Panc1 (cell line): Measurements from ENCODE around the gene ATP10D. TPM values are rescaled to one million over a fixed set of nuclear protein-coding genes. Genes with fewer than 3 reads are reported as not detected.

ENCODE experiments used
- ATAC-seq: fragments of 200-7000 bp; cut with Tn5 transposase; 2 replicates; pipeline ENCODE4 v1.9.1; 2020; ENCODE audit warnings: mild to moderate bottlenecking, moderate library complexity
- BruUV-seq: library from RNA; stranded (reverse); fragments of 400-500 nt; replicated peaks from 2 replicates; lab custom pipeline; 2021; lab: Mats Ljungman, UMichigan
- CTCF ChIA-PET: fragments of 300-600 bp; sonication (Branson Sonifier 250); formaldehyde crosslinking; loops from one replicate; lab custom pipeline; 2022; ENCODE audit warnings: antibody characterized with exemption; lab: Charles Lee
- POLR2A ChIA-PET: fragments of 300-600 bp; sonication (Branson Sonifier 250); formaldehyde crosslinking; loops from one replicate; lab custom pipeline; 2022; ENCODE audit warnings: antibody characterized with exemption; lab: Charles Lee
- DNase-seq: peaks from one replicate; pipeline ENCODE4 v3.0.0-alpha.2; 2010; ENCODE audit warnings: low read depth, low spot score
- H3K27ac ChIP-seq: 2 replicates; pipeline ENCODE4 v1.5.1; 2011; ENCODE audit warnings: mild to moderate bottlenecking, low read length, inconsistent platforms
- H3K27me3 ChIP-seq: fragments of 200-500 bp; sonication (Bioruptor generic); 2 replicates; pipeline ENCODE4 v1.6.0; 2014; ENCODE audit warnings: low read length, inconsistent platforms; ENCODE audit not compliant: control insufficient read depth, insufficient read depth
- H3K36me3 ChIP-seq: fragments of 200-500 bp; sonication (Bioruptor generic); 2 replicates; pipeline ENCODE4 v1.5.1; 2014; ENCODE audit warnings: inconsistent platforms, mild to moderate bottlenecking, low read length, moderate library complexity; ENCODE audit not compliant: control insufficient read depth, insufficient read depth
- H3K4me1 ChIP-seq: 2 replicates; pipeline ENCODE4 v1.5.1; 2011; ENCODE audit warnings: inconsistent platforms, mild to moderate bottlenecking, low read length, moderate library complexity; ENCODE audit not compliant: control insufficient read depth, insufficient read depth
- H3K4me3 ChIP-seq, 2 experiments: 2 replicates each; pipeline ENCODE4 v1.5.1; 2011 to 2012; ENCODE audit warnings: low read depth in 2 of 2, low read length in 2 of 2, mild to moderate bottlenecking in 2 of 2, inconsistent platforms in 1 of 2, moderate library complexity in 1 of 2
- H3K9me3 ChIP-seq: fragments of 200-500 bp; sonication (Bioruptor generic); 2 replicates; pipeline ENCODE4 v1.5.1; 2014; ENCODE audit warnings: low read depth, mild to moderate bottlenecking, inconsistent platforms, low read length, moderate library complexity; ENCODE audit not compliant: control insufficient read depth, insufficient read depth
- CTCF ChIP-seq: fragments of 450-650 bp; IDR thresholded peaks from 2 replicates; pipeline ENCODE4 v1.5.1; 2017; ENCODE audit warnings: mild to moderate bottlenecking
- POLR2AphosphoS5 ChIP-seq: IDR thresholded peaks from 2 replicates; pipeline ENCODE4 v1.6.1; 2012; ENCODE audit warnings: mild to moderate bottlenecking, low read depth, low read length, moderate library complexity
- REST ChIP-seq, 2 experiments: IDR thresholded peaks; 2 replicates each; pipeline ENCODE4 v1.6.1; 2011 to 2012; ENCODE audit warnings: low read depth in 2 of 2, control low read depth in 1 of 2, low read length in 1 of 2, mild to moderate bottlenecking in 1 of 2, moderate library complexity in 1 of 2; ENCODE audit not compliant: insufficient read depth in 1 of 2
- SIN3A ChIP-seq: IDR thresholded peaks from 2 replicates; pipeline ENCODE4 v1.6.1; 2012; ENCODE audit warnings: low read depth, mild to moderate bottlenecking, low read length, moderate library complexity, borderline replicate concordance; ENCODE audit not compliant: insufficient read depth
- TCF7L2 ChIP-seq: IDR thresholded peaks from 2 replicates; pipeline ENCODE4 v1.6.1; 2011; ENCODE audit warnings: mild to moderate bottlenecking, low read depth, low read length, inconsistent platforms
- in situ Hi-C: cut with HindIII; loops from 2 replicates; pipeline ENCODE4 v1.10.0; 2016; ENCODE audit warnings: low sequenced_read_pairs, low pct_unique_long_range_greater_than_20kb
- intact Hi-C: fragments of 100-400 bp; cut with micrococcal nuclease; formaldehyde crosslinking; loops from one replicate; pipeline ENCODE4 v1.10.0; 2022; ENCODE audit not compliant: unreplicated experiment
- total RNA-seq: library from RNA; stranded (reverse); gene quantifications from one replicate; pipeline ENCODE4 v1.2.1, GENCODE V29; 2021; ENCODE audit not compliant: unreplicated experiment

ATP10D gene
- total RNA-seq, 1 experiment from 2014 or later = 13.9 TPM

GRCh38 chr4:47561331-47561730 lies 76.3 kb downstream of the ATP10D start:
- Histone ChIP-seq H3K36me3 (no peaks in the 10 kb centered on the region), H3K27me3 (no peaks in the 10 kb centered on the region), H3K27ac (no peak overlapping the region), H3K4me1 (no peaks in the 10 kb centered on the region; the same call in 1 of the 2 replicates), H3K4me3 (no peak overlapping the region), H3K9me3 (no peaks in the 10 kb centered on the region)
- ATAC-seq (no peak), DNase-seq (no peak)
- no peak for TF ChIP-seq SIN3A
- TF ChIP-seq CTCF = no peak
- no peak for TF ChIP-seq TCF7L2
- TF ChIP-seq REST (IDR thresholded peaks at IDR 0.05; ENCODE audit: insufficient read depth in 1 of 2, low read depth in 2 of 2, low read length in 1 of 2) = no peak
- TF ChIP-seq POLR2AphosphoS5 = no peak
- no TSS peak for BruUV-seq
- ChIA-PET POLR2A (no interaction called here), CTCF (no interaction called here)
- in situ Hi-C loops = no loop called here
- intact Hi-C loops = no loop called here

GRCh38 chr4:47562297-47562696 lies 77.2 kb downstream of the ATP10D start:
- ChIA-PET CTCF (no interaction called here), POLR2A (no interaction called here)
- Histone ChIP-seq H3K27ac (no peak overlapping the region), H3K4me3 (no peak overlapping the region), H3K9me3 (no peaks in the 10 kb centered on the region), H3K36me3 (no peaks in the 10 kb centered on the region), H3K27me3 (no peaks in the 10 kb centered on the region), H3K4me1 (no peaks in the 10 kb centered on the region; the same call in 1 of the 2 replicates)
- in situ Hi-C loops = no loop called here
- ATAC-seq = no peak
- intact Hi-C loops = no loop called here
- TF ChIP-seq REST (IDR thresholded peaks at IDR 0.05; ENCODE audit: insufficient read depth in 1 of 2, low read depth in 2 of 2, low read length in 1 of 2) = no peak
- no peak for TF ChIP-seq TCF7L2
- no peak for TF ChIP-seq SIN3A
- no peak for TF ChIP-seq POLR2AphosphoS5
- no peak for TF ChIP-seq CTCF
- BruUV-seq = no TSS peak
- DNase-seq = no peak
